Esophagus muscularis mucosa (tissue), 3 donors: ENCODE data around the gene SETBP1.
A peak's percentile ranks its signal among the peaks of the same experiment; 100 is the strongest.

Experiments
- POLR2AphosphoS5 ChIP-seq, 2 donors: sonication (generic); formaldehyde crosslinking; IDR thresholded peaks; one replicate each; pipeline ENCODE4 v1.6.1; 2017; ENCODE audit warnings: antibody characterized with exemption in 2 of 2
- TF ChIP-seq, protein P1 (sequence below), 3 experiments: fragments of 200-600 bp in 2 of 3; fragments of 450-650 bp in 1 of 3; sonication (generic) in 2 of 3; IDR thresholded peaks; one replicate each; pipeline ENCODE4 v1.5.1; 2017 to 2019; ENCODE audit warnings: antibody characterized with exemption in 3 of 3, mild to moderate bottlenecking in 2 of 3, moderate library complexity in 1 of 3

GRCh38 chr18:44696892-44697291 is 16.2 kb downstream of the SETBP1 start:
- TF ChIP-seq, protein P1, sequence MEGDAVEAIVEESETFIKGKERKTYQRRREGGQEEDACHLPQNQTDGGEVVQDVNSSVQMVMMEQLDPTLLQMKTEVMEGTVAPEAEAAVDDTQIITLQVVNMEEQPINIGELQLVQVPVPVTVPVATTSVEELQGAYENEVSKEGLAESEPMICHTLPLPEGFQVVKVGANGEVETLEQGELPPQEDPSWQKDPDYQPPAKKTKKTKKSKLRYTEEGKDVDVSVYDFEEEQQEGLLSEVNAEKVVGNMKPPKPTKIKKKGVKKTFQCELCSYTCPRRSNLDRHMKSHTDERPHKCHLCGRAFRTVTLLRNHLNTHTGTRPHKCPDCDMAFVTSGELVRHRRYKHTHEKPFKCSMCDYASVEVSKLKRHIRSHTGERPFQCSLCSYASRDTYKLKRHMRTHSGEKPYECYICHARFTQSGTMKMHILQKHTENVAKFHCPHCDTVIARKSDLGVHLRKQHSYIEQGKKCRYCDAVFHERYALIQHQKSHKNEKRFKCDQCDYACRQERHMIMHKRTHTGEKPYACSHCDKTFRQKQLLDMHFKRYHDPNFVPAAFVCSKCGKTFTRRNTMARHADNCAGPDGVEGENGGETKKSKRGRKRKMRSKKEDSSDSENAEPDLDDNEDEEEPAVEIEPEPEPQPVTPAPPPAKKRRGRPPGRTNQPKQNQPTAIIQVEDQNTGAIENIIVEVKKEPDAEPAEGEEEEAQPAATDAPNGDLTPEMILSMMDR (IDR thresholded peaks at IDR 0.05): no peak
- TF ChIP-seq POLR2AphosphoS5 (IDR thresholded peaks at IDR 0.05): peak; percentile 76 to 79
